Keratinocyte (primary cell): ENCODE results near the gene C5orf22.

Experiments used
- EZH2 ChIP-seq: IDR thresholded peaks from one replicate; pipeline ENCODE4 v1.6.1; 2012; ENCODE audit warnings: inconsistent platforms, mild to moderate bottlenecking, low read length, moderate library complexity
- TF ChIP-seq, protein P1 (sequence below), 3 experiments: IDR thresholded peaks in 1 of 3; conservative IDR thresholded peaks in 1 of 3; optimal IDR thresholded peaks in 1 of 3; 2 replicates in 2 of 3; 3 replicates in 1 of 3; pipeline versions ENCODE3 to v1.5.1; 2011; ENCODE audit warnings: low read length in 3 of 3, mild to moderate bottlenecking in 3 of 3, moderate library complexity in 2 of 3, control low read depth in 1 of 3, inconsistent platforms in 1 of 3; ENCODE audit not compliant: insufficient read depth in 2 of 3; ENCODE audit errors: extremely low read depth in 1 of 3

DNA sequence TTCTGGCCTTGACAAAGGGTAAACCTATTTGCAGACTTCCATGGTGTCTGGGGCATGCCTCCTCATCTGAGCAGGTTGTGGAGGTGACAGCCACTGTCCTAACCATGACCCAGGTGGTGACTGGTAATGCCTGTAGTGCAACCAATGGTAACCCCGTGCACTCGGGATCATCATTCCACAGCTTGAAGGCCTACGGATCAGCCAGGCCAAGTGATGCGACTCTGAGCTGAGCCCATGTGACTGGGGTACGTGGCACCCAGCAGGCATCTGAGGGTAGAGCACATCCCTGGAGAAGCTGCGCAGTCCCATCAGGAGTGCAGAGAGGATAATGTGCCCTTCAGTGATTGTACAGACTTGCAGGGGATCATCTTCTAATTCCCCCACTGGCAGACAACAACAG, 35.2 kb upstream of the C5orf22 start:
- TF ChIP-seq, protein P1, sequence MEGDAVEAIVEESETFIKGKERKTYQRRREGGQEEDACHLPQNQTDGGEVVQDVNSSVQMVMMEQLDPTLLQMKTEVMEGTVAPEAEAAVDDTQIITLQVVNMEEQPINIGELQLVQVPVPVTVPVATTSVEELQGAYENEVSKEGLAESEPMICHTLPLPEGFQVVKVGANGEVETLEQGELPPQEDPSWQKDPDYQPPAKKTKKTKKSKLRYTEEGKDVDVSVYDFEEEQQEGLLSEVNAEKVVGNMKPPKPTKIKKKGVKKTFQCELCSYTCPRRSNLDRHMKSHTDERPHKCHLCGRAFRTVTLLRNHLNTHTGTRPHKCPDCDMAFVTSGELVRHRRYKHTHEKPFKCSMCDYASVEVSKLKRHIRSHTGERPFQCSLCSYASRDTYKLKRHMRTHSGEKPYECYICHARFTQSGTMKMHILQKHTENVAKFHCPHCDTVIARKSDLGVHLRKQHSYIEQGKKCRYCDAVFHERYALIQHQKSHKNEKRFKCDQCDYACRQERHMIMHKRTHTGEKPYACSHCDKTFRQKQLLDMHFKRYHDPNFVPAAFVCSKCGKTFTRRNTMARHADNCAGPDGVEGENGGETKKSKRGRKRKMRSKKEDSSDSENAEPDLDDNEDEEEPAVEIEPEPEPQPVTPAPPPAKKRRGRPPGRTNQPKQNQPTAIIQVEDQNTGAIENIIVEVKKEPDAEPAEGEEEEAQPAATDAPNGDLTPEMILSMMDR (optimal IDR thresholded peaks at IDR 0.05 in 1 of 3, IDR thresholded peaks at IDR 0.05 in 1 of 3, conservative IDR thresholded peaks at IDR 0.05 in 1 of 3; ENCODE audit: extremely low read depth in 1 of 3, insufficient read depth in 2 of 3, low read length in 3 of 3), result no peak
- no peak for TF ChIP-seq EZH2
